ENCODE data around the gene ROCK2.
"Not testable (repeated sequence)": the region's sequence is repeated elsewhere in the genome, so short reads cannot be mapped to it uniquely, and the experiment has no call there.

The ROCK2 gene

DNA sequence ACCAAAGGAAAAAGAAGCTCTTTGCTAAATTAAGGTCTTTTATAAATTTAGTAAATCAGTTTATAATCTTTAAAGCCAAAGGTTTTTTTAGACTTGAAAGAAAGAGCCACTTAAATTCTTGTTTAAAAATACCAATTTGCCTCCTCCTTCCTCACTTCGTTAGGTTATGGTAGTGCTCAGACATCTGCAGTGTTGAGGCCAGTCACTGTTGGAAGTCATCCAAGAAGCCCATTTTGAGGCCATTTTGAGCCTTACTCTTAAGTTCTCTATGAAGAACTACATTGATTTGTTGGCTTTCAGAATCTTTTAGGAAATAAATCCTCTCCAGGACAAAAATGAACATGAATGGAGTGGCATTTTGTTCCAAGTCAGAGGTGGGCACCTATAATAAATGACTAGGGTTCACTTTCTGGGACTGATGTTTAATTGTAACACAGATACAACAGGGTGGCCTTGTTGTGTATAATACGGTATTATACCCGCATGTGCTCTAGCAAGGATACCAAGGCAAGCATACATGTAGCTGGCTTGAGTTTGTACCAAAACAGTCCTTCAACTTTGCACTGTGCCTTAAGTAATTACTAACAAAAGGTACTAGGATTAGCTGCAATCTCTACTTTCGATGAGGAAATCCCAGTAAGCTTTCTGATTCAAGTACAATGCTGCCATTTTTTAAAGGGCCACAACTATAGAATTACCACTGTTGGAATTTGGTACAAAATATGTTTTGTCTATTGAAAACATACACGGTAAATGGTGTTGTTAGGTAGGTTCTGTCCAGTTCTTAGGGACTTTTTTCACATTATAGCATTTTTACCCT, 166.4 kb downstream of the ROCK2 start:
- no peak overlapping the region for H3K27ac ChIP-seq
- TF ChIP-seq, protein P1, sequence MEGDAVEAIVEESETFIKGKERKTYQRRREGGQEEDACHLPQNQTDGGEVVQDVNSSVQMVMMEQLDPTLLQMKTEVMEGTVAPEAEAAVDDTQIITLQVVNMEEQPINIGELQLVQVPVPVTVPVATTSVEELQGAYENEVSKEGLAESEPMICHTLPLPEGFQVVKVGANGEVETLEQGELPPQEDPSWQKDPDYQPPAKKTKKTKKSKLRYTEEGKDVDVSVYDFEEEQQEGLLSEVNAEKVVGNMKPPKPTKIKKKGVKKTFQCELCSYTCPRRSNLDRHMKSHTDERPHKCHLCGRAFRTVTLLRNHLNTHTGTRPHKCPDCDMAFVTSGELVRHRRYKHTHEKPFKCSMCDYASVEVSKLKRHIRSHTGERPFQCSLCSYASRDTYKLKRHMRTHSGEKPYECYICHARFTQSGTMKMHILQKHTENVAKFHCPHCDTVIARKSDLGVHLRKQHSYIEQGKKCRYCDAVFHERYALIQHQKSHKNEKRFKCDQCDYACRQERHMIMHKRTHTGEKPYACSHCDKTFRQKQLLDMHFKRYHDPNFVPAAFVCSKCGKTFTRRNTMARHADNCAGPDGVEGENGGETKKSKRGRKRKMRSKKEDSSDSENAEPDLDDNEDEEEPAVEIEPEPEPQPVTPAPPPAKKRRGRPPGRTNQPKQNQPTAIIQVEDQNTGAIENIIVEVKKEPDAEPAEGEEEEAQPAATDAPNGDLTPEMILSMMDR (IDR thresholded peaks at IDR 0.05), result no peak
- no peak for TF ChIP-seq ZFX (IDR thresholded peaks at IDR 0.05; ENCODE audit: borderline replicate concordance)

DNA sequence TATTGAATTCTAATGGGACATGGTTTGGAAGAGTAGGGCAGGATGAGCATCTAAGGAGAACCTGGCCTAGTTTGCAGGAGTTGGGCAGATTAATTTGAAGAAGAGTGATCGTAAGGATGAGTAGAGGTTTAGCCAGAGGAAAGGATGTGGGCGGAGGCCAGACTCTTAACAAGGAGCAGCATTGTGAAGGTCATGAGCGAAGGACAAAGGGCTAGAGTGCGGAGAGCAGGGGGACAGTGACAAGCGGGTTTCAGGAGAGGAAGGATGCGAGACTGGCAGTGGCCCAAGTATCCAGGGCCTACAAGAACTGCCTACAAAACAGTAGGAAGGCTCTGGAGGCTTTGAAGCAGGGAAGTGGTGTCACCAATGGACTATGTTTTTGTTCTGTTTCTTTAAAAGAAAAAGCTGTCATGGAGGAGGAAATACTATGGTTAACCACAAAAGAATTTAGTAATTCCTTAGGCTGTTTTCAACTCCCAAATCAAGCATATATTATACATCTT, 169.1 kb downstream of the ROCK2 start:
- H3K27ac ChIP-seq, result no peak overlapping the region
- no peak for TF ChIP-seq ZFX (IDR thresholded peaks at IDR 0.05; ENCODE audit: borderline replicate concordance)
- TF ChIP-seq, protein P1 (IDR thresholded peaks at IDR 0.05), result no peak

DNA sequence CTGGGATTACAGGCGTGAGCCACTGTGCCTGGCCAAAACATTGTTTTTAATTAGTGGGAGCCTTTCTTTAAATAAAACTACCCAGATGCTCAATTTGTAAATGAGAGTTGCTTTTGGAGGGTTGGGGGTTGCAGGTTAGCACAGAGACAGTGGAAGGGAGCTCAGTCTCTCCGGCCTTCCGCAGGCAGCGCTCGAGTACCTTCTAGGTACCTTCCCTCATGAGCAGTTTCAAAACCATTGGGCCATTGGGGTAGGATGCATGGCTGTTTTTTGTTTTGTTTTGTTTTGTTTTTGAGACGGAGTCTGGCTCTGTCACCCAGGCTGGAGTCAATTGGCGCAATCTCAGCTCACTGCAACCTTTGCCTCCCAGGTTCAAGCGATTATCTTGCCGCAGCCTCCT, 170.2 kb downstream of the ROCK2 start:
- TF ChIP-seq, protein P1 (IDR thresholded peaks at IDR 0.05), result no peak
- TF ChIP-seq ZFX (IDR thresholded peaks at IDR 0.05; ENCODE audit: borderline replicate concordance), result no peak
- H3K27ac ChIP-seq, result no peak overlapping the region

DNA sequence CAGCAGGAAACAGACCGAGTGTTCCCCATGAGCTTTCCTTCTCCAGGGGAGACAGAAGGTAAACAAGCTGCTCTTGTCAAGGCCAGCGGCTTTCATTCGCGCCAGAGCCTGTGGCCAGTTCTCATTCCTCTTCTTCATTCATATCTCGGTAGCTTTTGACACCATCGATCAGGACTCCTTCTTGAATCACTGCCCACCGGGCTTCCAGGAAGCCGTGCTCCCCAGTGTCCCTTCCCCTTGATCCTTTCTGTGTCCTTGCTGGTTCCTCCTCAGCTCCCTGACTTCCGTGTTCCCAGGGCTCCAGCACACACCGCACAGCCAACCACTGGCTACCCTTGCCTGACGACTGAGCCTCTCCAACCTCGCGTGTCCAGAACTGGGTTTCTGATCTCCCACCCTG, 175.1 kb downstream of the ROCK2 start:
- no peak overlapping the region for H3K27ac ChIP-seq
- TF ChIP-seq, protein P1 (IDR thresholded peaks at IDR 0.05), result no peak
- no peak for TF ChIP-seq ZFX (IDR thresholded peaks at IDR 0.05; ENCODE audit: borderline replicate concordance)

DNA sequence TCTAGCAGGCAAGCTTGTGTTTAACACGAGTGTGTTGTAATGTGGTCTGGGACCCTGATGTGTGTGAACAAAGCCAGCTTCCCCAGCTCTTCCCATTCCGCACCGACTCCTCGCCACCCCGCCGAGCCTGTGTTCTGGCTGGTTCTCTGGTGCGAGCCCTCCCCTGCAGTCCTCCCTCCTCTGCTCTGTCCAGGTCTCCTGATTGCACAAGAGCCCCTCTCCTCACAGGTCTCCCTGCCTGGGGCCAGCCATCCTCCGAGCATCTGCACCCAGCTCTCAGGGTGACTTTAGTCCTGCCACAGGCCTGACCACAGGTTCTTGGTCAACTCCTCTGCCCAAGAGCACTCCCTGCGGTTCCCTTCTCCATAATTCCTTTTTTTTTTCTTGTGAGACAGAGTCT, 175.9 kb downstream of the ROCK2 start:
- TF ChIP-seq, protein P1 (IDR thresholded peaks at IDR 0.05), result no peak
- TF ChIP-seq ZFX (IDR thresholded peaks at IDR 0.05; ENCODE audit: borderline replicate concordance), result no peak
- H3K27ac ChIP-seq, result no peak overlapping the region

DNA sequence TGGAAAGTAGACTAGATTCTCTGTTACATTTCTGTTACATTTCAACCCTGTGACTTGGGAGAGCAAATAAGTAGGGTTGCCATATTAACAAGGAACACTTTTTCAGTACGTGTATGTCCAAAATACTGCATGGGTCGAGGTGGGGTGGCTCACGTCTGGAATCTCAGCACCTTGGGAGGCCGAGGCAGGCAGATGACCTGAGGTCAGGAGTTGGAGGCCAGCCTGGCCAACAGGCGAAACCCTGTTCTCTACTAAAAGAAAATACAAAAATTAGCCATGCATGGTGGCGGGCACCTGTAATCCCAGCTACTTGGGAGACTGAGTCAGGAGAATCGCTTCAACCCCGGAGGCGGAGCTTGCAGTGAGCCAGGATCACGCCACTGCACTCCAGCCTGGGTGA, 178.0 kb downstream of the ROCK2 start:
- H3K27ac ChIP-seq, result no peak overlapping the region
- TF ChIP-seq, protein P1 (IDR thresholded peaks at IDR 0.05), result no peak

DNA sequence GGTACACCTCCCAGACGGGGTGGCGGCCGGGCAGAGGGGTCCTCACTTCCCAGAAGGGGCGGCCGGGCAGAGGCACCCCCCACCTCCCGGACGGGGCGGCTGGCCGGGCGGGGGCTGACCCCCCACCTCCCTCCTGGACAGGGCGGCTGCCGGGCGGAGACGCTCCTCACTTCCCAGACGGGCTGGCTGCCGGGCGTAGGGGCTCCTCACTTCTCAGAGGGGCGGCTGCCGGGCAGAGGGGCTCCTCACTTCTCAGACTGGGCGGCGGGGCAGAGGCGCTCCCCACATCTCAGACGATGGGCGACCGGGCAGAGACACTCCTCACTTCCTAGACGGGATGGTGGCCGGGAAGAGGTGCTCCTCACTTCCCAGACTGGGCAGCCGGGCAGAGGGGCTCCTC, 179.4 kb downstream of the ROCK2 start:
- H3K27ac ChIP-seq, result not testable (repeated sequence)
